GM19238 (cell line): ENCODE measurements around the gene TAAR8.
"Not testable (repeated sequence)": the region's sequence is repeated elsewhere in the genome, so short reads cannot be mapped to it uniquely, and the experiment has no call there.

Source experiments
- DNase-seq: peaks from one replicate; pipeline ENCODE4 v3.0.0; 2011; ENCODE audit warnings: low spot score; ENCODE audit not compliant: insufficient read length

Gene TAAR8

DNA sequence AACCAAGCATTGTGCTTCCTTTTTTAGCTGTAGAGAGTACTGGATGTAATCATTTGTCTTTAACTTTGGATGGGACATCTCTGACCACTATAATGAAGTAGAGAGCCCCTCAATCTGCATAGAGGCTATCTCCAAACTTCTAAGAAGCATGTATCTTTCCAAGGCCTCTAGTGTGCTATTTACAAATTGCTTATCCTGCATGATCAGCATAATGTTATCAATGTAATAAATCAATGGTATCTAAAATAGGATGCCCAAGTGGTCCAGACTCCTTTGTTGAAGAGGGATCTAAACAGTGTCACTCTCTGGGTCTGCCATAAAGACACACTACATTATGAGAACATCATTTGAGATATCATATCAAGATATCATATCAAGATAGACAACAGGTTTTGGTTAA is 7.6 kb upstream of the TAAR8 start:
- no peak for DNase-seq

DNA sequence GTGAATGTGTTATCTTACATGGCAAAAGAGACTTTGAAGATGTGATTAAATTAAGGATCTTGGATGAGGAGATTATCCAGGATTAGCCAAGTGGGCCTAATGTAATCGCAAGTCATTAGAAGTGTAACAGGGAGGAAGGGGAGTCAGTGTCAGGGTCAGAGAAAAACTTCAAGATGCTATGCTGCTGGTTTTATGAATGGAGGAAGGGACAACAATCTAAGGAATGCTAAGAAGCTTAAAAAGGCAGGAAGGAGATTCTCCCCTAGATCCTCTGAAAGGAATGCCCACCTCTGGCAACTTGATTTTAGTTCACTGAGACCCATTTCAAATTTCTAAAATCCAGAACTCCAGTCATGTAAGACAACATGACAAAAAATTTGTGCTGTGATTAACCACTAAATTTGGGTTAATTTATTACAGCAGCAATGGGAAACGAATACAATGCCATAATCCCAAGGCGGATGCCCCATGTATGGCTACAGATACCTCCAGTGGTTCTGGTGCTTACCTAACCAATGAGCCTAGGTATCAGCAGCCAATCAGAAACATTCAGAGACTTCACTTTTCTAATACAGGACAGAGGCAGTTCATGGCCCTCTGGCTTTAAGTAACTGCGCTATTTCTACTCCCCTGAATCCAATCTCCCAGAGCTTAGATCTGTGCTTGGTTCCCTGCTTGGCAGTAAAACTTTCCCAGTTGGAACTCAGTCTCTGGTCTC is 3.6 kb upstream of the TAAR8 start:
- DNase-seq, result no peak

DNA sequence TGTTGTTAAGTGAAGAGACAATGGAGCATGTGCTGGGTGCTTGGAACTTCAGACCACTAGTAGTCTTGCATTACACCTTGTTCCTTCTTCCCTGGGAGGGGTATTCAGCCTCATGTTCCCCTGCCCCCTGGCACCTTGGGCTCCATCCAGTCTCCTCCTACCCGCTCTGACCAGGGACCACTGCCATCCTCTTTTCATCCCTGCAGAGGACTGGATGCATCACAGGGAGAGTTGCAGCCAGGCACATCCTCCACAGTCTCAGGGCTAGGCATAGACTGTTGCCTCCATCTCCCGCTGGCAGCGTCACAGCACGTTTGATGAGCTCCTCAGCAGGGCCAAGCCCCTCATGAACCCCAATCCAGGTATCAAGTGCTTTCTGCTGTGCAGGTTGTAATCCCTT is 1.3 kb upstream of the TAAR8 start:
- DNase-seq, result no peak

DNA sequence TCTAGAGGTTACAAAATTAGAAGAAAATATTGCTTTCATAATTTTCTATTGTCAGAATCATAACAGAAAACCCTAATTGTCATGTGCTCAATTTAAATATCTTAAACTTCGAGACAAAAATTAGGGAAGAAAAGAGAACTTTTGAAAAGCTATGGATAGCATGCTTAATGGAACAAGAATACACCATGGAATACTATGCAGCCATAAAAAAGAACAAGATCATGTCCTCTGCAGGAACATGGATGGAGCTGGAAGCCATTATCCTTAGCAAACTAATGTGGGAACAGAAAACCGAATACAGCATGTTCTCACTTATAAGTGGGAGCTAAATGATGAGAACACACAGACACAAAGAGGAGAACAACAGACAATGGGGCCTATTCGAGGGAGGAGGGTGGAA is 7.6 kb downstream of the TAAR8 start:
- not testable (repeated sequence) for DNase-seq

DNA sequence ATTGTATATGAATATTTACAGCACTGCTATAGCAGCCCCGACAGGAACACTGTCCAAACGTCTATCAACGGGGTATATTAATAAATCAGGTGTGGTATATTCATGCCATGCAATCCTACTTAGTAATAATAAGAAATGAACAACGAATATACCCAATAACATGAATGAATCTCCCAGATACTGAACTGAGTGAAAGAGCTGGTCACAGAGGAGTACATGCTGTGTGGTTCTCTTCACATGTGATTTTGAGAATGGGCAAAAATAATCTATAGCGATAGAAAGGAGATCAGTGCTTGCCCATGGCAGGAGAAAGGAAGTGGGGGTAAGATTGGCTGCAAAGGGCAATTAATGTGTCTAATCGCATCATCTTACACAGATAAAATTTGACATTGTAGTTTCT is 13.9 kb downstream of the TAAR8 start:
- DNase-seq, result no peak

DNA sequence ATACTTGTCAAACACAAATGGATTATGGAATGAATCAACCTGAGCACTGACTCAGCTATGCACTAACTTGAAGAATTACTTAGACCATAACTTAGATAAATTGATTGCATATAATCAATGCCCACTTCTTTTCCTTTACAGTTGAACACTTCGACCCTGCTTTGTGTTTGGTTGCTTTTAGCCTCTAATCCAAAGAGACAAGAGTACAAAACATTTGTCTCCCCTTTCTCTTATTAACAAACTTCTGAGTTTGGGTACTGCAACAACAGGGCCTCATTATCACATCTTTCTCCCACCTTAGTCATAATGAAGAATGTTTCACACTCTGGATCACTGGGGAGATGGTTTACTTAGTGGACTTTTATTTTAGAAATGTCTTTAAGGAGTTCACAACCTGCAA is 15.1 kb downstream of the TAAR8 start:
- no peak for DNase-seq

DNA sequence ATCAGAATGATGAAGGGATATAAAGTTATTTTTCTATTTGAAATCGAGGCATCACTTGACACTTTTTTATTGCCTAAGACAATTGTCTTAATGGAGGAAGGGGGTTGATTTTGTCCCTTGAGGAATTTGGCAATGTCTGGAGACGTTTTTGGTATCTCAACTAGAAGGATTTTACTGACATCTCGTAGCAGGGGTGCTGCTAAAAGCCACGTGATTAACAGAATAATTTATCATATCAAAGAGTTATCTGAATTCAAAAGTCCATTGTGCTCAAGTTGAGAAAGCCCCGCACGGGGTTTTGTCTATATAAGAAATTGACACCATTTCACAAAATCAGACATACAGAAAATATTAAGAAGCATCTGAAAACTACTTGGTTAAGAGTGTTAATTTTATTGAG is 16.1 kb downstream of the TAAR8 start:
- DNase-seq, result no peak

DNA sequence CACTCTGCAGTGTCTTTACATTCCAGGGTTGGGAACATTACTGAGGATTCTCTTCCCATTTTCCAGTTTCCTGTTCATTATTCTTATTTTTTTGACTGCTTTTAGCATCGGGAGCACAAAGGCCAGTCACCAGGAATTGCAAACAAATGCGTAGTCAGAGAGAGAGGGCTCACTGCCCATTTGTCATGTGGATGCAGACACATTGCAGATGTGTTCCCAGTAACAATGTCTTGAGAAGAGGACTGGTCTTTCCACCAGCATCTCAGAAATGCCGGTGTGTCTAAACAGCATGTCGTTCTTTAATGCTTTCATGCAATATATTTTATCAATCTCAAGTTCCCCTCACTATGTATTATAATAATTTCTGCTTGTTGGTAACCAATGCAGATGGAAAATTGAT is 16.7 kb downstream of the TAAR8 start:
- DNase-seq, result no peak

DNA sequence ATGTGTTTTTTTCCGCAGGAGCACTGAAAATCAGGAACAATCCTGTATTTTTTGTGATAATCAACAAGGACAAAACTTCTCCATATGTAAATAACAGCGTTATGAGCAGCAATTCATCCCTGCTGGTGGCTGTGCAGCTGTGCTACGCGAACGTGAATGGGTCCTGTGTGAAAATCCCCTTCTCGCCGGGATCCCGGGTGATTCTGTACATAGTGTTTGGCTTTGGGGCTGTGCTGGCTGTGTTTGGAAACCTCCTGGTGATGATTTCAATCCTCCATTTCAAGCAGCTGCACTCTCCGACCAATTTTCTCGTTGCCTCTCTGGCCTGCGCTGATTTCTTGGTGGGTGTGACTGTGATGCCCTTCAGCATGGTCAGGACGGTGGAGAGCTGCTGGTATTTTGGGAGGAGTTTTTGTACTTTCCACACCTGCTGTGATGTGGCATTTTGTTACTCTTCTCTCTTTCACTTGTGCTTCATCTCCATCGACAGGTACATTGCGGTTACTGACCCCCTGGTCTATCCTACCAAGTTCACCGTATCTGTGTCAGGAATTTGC is 17.8 kb downstream of the TAAR8 start, which contains the start of gene TAAR6:
Gene TAAR6 (plus strand): TSS at position 102 of the 557 bp plus-strand sequence. CDS start 0 bp downstream, at position 102.
- DNase-seq, result no peak

DNA sequence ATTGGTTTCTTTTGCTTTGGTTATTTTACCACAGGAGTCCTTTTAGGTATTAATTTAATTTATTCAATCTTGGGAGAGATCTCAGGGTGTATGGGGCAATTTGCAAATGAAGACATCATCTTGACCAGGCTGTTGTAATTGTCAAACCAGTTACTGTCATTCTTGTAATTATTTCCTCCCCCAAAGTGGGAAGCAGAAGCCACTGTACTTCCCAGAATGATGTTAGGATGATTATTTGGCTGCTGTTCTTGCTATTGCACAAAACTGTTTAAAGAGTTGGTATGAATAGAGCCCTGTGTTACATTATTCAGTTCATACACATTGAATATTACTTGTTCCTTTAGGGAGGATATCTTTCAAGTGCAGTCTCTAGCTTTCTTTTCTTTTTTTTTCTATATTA is 19.3 kb downstream of the TAAR8 start:
- DNase-seq, result no peak

DNA sequence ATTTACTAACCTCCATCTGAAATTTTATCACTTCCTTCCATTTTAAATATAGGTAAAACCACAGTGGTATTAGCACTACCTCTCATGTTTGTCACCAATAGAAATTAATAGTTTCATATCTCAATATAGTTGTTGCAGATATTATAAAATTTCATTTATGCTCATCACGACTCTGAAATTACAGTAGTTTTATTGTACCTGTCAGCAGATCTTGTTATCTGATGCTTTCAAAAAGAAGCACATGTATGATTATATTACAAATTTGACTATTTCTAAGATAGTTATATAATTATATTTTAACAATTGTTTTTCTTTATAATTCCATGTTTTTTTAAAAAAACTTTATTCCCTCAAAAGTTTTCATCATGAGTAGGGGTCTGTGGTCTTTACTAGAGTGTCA is 32.2 kb downstream of the TAAR8 start:
- DNase-seq, result no peak

DNA sequence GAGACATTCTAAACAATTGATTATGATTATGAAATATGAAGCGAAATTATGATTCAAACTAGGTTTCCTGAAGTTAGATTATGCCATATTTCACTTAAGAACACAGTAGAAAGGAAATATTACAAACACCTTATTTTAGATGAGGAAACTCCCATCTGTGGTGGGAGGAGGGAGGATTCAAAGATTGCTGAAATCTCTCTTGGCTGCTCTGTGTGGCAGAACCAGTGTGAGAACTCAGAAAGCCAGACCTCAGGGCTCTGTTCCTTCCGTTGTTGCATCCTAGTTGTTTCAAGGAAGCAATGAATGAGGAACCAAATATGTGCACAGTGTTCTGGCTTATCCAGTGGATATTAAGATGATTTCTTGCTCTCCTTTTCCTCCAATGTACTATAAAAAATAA is 35.0 kb downstream of the TAAR8 start:
- no peak for DNase-seq

DNA sequence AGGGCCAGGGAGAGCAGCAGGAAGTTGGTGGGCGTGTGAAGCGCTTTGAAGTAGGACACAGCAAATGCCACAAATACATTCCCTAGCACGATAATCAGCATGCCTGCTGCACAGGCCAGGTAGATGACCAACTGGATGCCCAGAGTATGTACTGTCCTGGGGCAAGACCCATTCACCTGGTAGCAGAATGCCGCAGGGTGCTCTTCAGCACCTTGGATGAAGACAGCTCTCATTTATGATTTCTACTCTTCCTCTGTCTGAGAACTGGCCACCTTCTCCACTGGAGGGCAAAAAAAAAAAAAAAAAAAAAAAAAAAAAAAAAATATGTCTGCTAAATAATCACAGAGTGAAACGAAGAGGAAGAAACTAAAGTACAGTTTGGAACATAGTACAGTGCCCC is 37.0 kb downstream of the TAAR8 start, which contains the start of gene TAAR5:
Gene TAAR5 (minus strand): TSS at position 288 of the 400 bp plus-strand sequence. CDS start 55 bp downstream, at position 233.
- DNase-seq, result no peak

DNA sequence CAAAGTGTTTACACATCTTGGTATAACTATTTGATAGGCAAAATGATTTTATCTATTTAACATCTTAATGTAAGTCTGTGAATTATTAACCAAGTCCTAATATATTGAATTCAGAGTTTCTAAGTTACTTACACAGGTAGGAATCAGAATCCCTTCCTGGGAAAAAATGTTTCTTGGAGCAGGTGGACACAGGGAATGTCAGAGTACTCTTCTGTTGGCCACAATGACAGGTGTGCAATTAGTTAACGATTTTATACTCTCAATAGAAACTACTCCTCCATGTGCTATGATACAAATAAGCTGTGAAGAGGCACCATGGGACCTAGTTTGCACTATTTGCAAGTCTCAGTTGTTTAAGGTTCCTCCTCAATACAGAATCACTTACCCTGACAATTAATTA is 37.9 kb downstream of the TAAR8 start:
- no peak for DNase-seq

DNA sequence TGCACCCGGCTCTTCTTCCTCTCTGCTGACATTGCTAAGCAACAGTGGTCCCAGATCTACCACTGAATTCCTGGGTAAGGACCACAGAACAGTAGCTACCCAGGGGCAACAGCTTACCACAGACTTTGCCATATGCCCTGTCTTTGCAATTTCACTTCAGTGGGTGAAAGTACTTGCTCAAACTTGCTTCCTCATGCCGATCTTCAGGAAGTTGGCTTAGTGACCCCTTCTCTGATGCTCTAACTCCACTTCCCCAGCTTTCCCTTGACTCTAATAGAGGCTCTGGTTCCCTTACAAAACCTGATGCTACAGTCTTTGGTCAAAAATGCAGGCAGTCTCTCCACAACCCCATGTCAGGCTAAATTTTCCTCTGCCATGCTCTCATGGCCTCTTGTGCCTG is 40.4 kb downstream of the TAAR8 start:
- DNase-seq, result no peak

DNA sequence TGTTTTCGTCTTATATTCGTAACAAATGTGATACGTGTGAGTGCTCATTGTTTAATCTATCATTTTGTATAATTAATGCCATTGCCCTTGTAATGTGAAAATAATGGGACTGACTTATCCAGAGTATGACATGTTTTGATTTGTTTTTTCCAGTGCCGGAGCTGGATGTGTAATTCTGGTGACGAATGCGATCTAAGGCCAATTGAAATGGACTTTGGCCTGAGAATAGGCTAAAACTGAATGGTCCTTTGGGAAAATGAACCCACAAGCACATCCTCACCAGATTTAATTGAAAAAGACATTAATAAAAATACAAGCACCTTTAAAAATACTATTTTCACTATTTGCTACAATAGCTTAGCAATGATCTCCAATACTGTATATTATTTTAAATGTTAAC is 43.7 kb downstream of the TAAR8 start:
- DNase-seq, result no peak

DNA sequence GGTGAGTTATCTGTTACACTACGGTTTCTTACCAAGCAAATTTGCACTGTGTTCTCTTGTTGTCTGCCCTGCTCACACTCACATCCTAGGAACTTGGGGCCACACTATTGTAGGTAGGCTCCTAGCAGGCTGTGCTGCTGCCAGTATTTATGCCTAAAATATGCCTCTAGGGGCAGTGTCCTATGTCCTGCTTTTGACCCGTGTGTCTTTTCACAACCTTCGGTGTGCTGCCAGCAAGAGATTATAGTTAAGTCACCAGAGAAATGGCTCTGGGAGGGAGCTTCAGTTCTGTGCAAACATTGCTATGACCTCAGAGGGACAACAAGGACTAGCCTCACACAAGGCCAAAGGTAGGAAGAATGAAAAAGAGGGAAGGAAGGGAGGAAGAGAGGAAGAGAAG is 46.0 kb downstream of the TAAR8 start:
- DNase-seq, result no peak

DNA sequence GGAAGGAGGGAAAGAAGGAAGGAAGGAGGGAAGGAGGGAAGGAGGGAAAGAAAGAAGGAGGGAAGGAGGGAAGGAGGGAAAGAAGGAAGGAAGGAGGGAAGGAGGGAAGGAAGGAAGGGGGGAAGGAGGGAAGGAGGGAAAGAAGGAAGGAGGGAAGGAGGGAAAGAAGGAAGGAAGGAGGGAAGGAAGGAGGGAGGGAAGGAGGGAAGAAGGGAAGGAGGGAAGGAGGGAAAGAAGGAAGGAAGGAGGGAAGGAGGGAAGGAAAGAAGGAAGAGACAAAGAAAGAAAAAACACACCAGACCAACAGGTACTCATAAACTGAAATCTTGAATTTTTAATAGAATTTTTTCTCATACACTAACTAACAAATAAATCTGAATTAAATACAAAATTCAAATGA is 48.4 kb downstream of the TAAR8 start:
- DNase-seq, result not testable (repeated sequence)
